Colonic mucosa (tissue), 4 donors: Measurements from ENCODE around the gene SSR1. TPM values are rescaled to one million over a fixed set of nuclear protein-coding genes. Genes with fewer than 3 reads are reported as not detected.
"Not testable (repeated sequence)": the region's sequence is repeated elsewhere in the genome, so short reads cannot be mapped to it uniquely, and the experiment has no call there.

ENCODE experiments used
- DNase-seq: peaks from one replicate; pipeline ENCODE4 v3.0.0-alpha.2; 2020
- H3K27ac ChIP-seq: fragments of 200-600 bp; one replicate; pipeline ENCODE4 v1.8.0; 2021
- H3K27me3 ChIP-seq: fragments of 200-600 bp; one replicate; pipeline ENCODE4 v1.8.0; 2021
- H3K36me3 ChIP-seq: fragments of 200-600 bp; one replicate; pipeline ENCODE4 v1.8.0; 2021
- H3K4me1 ChIP-seq: fragments of 200-600 bp; one replicate; pipeline ENCODE4 v1.8.0; 2021; ENCODE audit warnings: mild to moderate bottlenecking
- H3K4me3 ChIP-seq: fragments of 200-600 bp; one replicate; pipeline ENCODE4 v1.8.0; 2021
- H3K9ac ChIP-seq, 2 donors: one replicate each; pipeline ENCODE4 v1.7.0; 2013; ENCODE audit warnings: control low read depth in 2 of 2, low read depth in 2 of 2, low read length in 2 of 2
- H3K9me3 ChIP-seq: fragments of 200-600 bp; one replicate; pipeline ENCODE4 v1.8.0; 2021
- intact Hi-C: fragments of 100-400 bp; cut with DNase I; formaldehyde crosslinking; loops from one replicate; pipeline ENCODE4 v1.14.1; 2022
- total RNA-seq, 2 donors: library from RNA; stranded (reverse); fragmentation: NEBNext Ultra II Directional in 1 of 2; extraction: Animal tissue kit (Norgen Biotek cat#: 25700) in 1 of 2; gene quantifications; one replicate each; pipeline ENCODE4 v1.2.1, GENCODE V29; 2021
- TF ChIP-seq, protein P1 (sequence below): fragments of 200-600 bp; IDR thresholded peaks from one replicate; pipeline ENCODE4 v1.8.0; 2022; ENCODE audit warnings: antibody characterized with exemption, mild to moderate bottlenecking
- donor health status: healthy.
- donor health status: DM: no; HTN: no; CAD: no.
- donor health status: DM: no; HTN: no; CAD: no.

SSR1 gene
- total RNA-seq, 2 donors from 2014 or later, result 150 to 153 TPM

DNA sequence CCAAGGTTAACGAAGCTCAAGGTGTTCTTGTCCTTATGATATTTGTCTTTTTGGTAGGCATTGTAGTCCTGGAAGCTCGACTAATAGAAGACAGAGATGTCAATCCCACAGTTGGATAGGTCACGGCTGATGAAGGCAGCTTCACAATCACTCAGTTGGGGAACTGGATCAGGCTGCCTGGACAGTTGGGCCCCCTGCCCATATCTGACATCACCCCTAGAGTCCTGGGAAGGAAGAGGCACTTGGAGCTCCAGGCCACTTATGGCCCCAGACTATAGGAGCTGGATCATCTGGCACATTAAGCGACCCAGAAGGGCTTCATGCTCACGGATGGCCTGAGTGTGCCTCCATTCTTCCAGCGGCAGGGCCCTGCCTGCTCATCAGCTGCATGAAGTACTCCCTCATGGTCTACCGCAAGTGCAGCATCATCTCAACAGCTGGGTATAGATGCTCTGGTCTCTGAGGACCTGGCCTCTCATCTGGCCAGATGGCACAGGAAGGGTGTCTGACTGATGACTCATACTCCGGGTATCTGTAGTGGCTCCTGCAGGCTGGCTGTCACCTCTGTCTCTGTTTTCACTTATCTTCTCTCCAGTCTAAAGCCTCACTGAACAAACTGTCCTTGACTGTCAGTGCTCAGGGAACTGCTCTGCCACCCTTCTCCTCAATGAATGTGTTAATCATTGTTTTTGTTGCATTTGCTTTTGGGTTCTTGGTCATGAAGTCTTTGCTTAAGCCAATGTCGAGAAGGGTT lies 29.2 kb upstream of the SSR1 start:
- no peaks in the 10 kb centered on the region for H3K4me1 ChIP-seq
- no peak overlapping the region for H3K9ac ChIP-seq
- no peaks in the 10 kb centered on the region for H3K36me3 ChIP-seq
- no peaks in the 10 kb centered on the region for H3K9me3 ChIP-seq
- H3K27ac ChIP-seq, result no peak overlapping the region
- no peak overlapping the region for H3K4me3 ChIP-seq
- TF ChIP-seq, protein P1, sequence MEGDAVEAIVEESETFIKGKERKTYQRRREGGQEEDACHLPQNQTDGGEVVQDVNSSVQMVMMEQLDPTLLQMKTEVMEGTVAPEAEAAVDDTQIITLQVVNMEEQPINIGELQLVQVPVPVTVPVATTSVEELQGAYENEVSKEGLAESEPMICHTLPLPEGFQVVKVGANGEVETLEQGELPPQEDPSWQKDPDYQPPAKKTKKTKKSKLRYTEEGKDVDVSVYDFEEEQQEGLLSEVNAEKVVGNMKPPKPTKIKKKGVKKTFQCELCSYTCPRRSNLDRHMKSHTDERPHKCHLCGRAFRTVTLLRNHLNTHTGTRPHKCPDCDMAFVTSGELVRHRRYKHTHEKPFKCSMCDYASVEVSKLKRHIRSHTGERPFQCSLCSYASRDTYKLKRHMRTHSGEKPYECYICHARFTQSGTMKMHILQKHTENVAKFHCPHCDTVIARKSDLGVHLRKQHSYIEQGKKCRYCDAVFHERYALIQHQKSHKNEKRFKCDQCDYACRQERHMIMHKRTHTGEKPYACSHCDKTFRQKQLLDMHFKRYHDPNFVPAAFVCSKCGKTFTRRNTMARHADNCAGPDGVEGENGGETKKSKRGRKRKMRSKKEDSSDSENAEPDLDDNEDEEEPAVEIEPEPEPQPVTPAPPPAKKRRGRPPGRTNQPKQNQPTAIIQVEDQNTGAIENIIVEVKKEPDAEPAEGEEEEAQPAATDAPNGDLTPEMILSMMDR, result no peak
- no peak for DNase-seq
- intact Hi-C loops, result no loop called here
- H3K27me3 ChIP-seq, result no peaks in the 10 kb centered on the region

DNA sequence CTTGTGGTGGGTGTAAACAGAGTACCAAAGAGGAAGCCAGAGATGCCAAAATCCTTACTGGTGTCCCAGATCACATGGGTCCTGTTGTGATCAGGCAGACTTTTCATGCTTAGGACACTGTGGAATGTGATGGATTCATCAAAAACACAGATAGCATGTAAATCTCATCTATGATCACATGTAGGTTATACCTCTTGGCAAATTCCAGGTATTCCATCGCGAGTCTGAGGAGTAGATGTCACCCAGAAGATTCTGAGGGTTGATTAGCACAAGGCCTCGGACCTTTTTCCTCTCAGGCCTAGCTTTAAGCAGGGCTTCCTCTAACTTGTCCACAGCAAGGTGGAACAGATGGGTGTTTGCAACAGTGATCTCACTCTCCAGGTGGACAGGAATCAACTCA lies 28.3 kb upstream of the SSR1 start:
- intact Hi-C loops, result no loop called here
- no peaks in the 10 kb centered on the region for H3K36me3 ChIP-seq
- no peak overlapping the region for H3K4me3 ChIP-seq
- H3K27ac ChIP-seq, result no peak overlapping the region
- TF ChIP-seq, protein P1, result no peak
- DNase-seq, result no peak
- H3K4me1 ChIP-seq, result no peaks in the 10 kb centered on the region
- no peak overlapping the region for H3K9ac ChIP-seq
- H3K27me3 ChIP-seq, result no peaks in the 10 kb centered on the region
- H3K9me3 ChIP-seq, result no peaks in the 10 kb centered on the region

DNA sequence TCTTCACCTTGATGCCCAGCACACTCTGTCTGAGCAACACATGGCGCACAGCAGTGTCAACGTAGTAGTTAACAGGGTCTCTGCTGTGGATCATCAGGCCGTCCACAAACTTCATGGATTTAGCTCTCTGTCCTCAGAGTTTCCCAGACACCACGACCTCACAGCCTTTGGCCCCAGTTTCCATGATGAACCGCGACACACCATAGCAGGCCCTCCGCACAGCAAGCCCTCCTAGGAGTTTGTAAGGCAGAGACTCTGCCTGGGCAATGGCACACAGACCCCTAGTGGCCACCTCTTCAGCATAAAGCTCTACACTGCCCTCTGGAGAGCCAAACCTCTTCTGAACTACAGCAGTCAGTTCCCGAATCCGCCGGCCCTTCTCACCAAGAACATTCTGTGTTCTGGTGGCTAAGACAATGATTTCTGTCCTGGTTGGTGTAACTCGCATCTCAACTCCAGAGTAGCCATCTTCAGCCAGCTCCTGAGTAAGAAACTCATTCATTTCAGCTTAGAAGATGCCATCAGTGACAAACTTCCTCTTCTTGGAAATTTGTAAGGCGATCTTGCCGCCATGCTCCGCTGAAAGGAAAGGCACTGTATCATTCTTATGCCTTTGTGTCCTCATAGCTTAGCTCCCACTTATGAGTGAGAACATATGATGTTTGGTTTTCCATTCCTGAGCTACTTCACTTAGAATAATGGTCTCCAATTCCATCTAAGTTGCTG lies 26.2 kb upstream of the SSR1 start:
- H3K36me3 ChIP-seq, H3K9ac ChIP-seq, H3K27ac ChIP-seq, intact Hi-C loops, H3K4me1 ChIP-seq, DNase-seq, H3K4me3 ChIP-seq, H3K27me3 ChIP-seq, H3K9me3 ChIP-seq: not testable (repeated sequence)

DNA sequence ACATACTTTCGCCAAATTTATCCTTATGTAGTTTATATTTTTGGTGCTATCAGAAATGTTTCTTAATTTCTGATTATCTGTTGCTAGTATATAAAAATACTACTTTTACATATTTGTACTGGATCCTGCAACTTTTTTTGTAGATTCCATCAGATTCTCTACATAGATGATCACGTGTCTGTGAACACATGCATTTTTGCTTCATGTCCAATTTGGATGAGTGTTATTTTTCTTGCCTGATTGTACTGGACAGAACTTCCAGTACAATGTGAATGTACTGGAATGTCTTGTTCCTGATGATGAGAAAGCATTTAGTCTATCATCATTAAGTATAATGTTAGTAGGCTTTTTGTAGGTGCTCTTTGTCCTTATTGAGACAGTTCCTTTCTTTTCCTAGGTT lies 25.0 kb upstream of the SSR1 start:
- TF ChIP-seq, protein P1, result no peak
- no peak for DNase-seq
- H3K36me3 ChIP-seq, result no peaks in the 10 kb centered on the region
- no peak overlapping the region for H3K4me3 ChIP-seq
- no peaks in the 10 kb centered on the region for H3K9me3 ChIP-seq
- no peaks in the 10 kb centered on the region for H3K27me3 ChIP-seq
- intact Hi-C loops, result no loop called here
- no peak overlapping the region for H3K27ac ChIP-seq
- no peaks in the 10 kb centered on the region for H3K4me1 ChIP-seq
- no peak overlapping the region for H3K9ac ChIP-seq

DNA sequence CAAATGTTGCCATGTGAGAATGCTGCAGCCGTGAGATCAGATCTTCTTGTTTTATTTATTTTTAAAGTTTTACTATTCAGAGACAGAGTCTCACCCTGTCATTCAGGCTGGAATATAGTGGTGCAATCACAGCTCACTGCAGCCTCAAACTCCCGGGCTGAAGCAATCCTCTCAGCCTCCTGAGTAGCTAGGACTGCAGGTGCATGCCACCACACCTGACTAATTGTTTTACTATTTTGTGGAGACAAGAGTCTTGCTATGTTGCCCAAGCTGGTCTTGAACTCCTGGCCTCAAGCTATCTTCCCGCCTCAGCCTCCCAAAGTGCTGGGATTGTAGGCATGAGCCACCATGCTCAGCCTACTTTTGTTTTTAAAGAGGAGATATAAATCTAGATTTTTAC lies 22.5 kb upstream of the SSR1 start:
- H3K27ac ChIP-seq, result no peak overlapping the region
- H3K4me1 ChIP-seq, result no peaks in the 10 kb centered on the region
- no peak overlapping the region for H3K9ac ChIP-seq
- H3K36me3 ChIP-seq, result no peaks in the 10 kb centered on the region
- no peaks in the 10 kb centered on the region for H3K9me3 ChIP-seq
- intact Hi-C loops, result no loop called here
- TF ChIP-seq, protein P1, result no peak
- DNase-seq, result no peak
- H3K4me3 ChIP-seq, result no peak overlapping the region
- H3K27me3 ChIP-seq, result no peaks in the 10 kb centered on the region

DNA sequence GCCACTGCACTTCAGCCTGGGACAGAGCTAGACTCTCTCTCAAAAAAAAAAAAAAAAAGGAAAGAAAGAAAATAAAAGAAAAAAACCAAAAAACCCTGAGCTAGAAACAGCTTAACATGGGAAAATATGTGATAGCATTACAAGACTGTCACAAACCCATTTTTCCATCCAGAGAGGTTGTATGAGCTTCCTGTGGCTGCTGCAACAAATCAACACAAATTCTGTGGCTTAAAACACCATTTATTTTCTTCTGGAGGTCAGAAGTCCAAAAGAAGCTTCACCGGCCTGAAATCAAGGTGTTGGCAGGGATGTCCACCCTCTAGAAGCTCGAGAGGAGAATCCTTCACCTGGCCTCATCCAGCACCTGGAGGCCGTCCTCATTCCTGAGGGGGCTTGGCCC lies 21.7 kb upstream of the SSR1 start:
- no peaks in the 10 kb centered on the region for H3K4me1 ChIP-seq
- H3K27me3 ChIP-seq, result no peaks in the 10 kb centered on the region
- TF ChIP-seq, protein P1, result no peak
- no peaks in the 10 kb centered on the region for H3K36me3 ChIP-seq
- no peak overlapping the region for H3K27ac ChIP-seq
- no peak overlapping the region for H3K9ac ChIP-seq
- H3K9me3 ChIP-seq, result no peaks in the 10 kb centered on the region
- H3K4me3 ChIP-seq, result no peak overlapping the region
- no peak for DNase-seq
- intact Hi-C loops, result no loop called here
